Limb (tissue), 2 donors: ENCODE results near the gene GIMAP7.
"Not testable (repeated sequence)": the region's sequence is repeated elsewhere in the genome, so short reads cannot be mapped to it uniquely, and the experiment has no call there.

ENCODE experiments used
- DNase-seq, 2 donors: peaks; one replicate each; pipeline ENCODE4 v3.0.0-alpha.2; 2016; ENCODE audit errors: extremely low spot score in 2 of 2

The GIMAP7 gene

GRCh38 chr7:150513758-150514157 lies 914 bp upstream of the GIMAP7 start:
- DNase-seq, result no peak

DNA sequence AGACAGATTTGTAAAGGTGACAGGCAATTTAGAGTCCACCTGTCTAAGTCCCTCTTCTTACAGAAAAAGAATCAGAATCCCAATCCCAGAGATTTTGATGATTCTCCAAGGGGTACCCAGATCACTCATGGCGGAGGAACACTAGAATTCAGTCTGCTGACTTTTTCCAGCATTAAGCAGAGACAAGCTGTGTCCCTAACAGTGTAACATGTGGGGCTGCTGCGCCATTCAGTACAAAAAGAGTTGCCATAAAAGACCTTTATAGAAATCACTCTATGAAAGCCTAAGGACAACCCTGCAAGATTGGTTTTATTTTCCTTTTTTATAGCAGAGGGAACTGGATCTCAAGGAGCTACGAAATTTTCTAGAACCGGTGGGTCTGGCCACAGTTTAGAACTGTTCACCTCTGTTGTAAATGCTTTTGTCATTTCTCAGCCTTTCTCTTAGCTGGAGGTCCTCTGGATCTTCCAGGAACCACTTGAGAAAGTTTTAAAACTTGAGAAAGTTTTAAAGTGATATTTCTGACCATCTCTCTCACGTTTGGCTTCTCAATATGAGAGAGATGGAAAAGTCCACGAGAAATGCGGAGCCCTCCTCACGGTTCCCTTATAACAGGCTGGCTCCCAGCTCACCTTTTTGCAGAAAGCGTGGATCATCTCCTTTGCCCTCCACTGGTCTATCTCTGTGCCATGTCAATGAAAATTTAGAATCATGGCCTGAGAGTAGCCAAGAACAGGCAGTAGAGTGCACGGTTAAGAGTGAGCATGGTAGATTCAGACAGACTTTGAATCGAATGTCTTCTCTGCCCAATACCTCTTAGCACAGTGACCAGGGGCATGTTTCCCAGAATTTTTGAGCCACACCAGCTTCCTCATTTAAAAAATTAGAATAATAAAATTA lies 826 bp downstream of the GIMAP7 start:
- DNase-seq, result no peak

DNA sequence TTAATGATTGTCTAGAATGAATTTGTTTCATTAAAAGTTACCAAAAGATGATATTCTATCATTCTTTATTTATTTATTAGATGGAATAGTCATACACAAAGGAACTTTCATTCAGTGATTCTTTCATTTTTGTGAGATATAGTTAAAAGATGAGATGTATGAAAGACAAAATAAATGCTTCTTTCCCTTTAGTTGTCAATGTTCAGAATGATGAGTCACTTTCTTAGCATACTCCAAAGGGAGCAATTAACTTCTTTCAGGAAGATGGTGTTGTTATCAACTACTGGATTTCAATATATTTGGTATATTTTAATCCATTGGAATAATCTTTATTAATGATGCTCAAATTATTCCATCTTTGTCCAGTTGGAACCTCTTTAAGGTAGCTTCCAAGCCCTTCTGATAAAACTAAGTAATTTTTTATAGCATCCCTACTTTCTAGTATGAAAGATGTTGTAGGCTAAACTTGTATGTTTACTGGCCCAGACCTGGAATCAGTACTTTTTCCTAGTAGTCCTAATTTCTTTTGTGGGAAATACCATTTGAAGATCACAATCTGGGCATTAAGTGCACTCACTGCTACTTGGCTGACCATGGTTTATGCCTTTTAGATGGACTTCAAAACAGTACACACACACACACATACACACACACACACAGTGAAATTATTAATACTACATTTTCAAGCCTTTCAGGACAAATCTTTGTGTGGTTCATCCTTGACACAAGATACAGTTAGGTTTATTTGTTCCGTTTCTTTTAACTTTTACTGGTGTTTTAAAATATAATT lies 2.5 kb downstream of the GIMAP7 start:
- no peak for DNase-seq

- DNase-seq, result no peak
Observed at GRCh38 chr7:150519310-150519709, 4.6 kb downstream of the GIMAP7 start.

- DNase-seq, result no peak
Observed at GRCh38 chr7:150520145-150520544, 5.5 kb downstream of the GIMAP7 start.

- not testable (repeated sequence) for DNase-seq
Observed at GRCh38 chr7:150522931-150523330, 8.3 kb downstream of the GIMAP7 start.

- no peak for DNase-seq
Observed at GRCh38 chr7:150524018-150524417, 9.3 kb downstream of the GIMAP7 start.

DNA sequence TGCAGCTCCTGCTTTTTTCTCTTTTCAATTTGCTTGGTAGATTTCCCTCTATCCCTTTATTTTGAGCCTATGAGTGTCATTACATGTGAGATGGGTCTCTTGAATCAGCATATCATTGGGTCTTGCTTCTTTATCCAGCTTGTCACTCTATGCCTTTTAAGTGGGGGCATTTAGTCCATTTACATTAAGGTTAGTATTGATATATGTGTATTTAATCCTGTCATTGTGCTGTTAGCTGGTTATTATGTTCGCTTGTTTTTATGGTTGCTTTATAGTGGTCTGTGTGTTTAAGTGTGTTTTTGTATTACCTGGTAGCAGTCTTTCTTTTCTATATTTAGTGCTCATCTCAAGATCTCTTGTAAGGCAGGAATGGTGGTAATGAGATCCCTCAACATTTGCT lies 17.0 kb downstream of the GIMAP7 start:
- DNase-seq, result no peak

- DNase-seq, result no peak
Observed at GRCh38 chr7:150538259-150538658, 23.6 kb downstream of the GIMAP7 start.

DNA sequence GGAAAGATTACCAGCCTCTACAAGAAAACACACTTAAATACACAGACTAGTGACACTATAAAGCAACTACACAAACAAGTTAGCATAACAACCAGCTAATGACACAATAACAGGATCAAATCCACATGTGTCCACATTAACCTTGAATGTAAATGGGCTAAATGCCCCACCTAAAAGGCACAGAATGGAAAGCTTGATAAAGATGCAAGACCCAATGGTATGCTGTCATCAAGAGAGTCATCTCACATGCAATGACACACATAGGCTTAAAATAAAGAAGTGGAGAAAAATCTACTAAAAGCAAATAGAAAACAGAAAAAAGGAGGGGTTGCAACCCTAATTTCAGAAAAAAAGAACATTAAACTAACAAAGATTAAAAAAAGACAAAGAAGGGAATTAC lies 38.5 kb downstream of the GIMAP7 start:
- DNase-seq, result no peak

DNA sequence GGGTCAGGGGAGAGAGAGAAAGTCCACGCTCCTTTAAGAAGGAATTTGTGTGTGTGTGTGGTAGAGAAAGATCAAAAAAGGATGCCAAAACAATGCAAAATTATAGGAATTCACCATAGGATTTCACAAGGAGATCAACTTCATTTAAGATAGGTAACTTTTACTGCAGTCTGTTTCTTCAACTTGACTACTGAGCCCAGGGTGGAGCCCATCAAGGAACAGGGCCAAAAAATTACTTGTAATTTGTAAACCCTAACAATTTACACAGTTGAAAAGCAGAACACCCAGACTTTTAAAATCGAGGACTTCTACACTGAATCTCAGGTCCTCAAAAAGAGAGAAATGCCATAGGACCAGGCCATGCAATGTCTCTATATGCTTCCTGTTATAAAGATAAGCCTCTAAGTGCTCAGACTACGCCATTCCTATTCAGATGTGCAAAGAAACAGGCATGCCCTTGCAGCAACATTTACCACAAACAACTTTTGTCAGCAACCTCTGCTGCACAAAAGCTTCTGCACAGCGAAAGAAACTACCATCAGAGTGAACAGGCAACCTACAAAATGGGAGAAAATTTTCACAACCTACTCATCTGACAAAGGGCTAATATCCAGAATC lies 42.0 kb downstream of the GIMAP7 start:
- no peak for DNase-seq

DNA sequence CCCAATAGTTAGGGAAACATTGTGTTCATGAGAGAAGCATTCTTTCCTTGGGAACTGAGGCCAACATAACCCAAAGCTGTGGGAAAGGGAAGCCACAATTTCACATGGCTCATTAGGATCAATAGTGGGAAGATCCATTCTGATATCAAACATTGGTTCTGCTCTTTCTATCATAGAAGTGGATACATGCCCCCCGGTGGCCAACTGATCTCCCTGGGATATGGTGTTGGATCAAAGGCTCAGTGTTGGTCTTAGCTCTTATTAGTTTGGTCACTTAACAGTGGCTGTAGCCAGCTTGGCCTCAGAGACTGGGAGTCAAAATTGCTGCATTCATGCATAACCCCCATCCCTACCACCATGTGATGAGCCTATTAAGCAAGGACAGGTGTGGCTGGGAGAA lies 45.8 kb downstream of the GIMAP7 start:
- DNase-seq, result no peak

DNA sequence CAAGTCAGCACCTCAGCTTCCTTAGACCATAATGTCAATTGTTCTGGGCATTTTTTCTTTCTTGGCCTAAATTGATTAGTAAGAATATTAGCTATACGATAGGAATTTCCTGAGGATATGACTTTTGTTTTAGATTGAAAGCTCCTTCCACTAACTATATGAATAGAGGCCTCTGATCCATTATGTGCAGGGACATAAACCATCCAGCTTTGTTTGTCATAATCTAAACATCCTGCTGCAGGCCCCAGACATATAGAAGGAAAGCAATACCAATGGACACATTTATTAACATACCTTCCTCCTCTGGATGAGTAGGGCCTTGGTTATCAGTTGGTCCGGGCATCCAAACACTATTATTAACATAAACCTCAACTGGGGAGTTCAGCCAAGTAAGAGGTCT lies 48.2 kb downstream of the GIMAP7 start:
- DNase-seq, result no peak

- no peak for DNase-seq
Observed at GRCh38 chr7:150564006-150564405, 49.3 kb downstream of the GIMAP7 start.

GRCh38 chr7:150564566-150564965 lies 49.9 kb downstream of the GIMAP7 start:
- DNase-seq, result no peak

- no peak for DNase-seq
Observed at GRCh38 chr7:150565239-150565638, 50.6 kb downstream of the GIMAP7 start.

DNA sequence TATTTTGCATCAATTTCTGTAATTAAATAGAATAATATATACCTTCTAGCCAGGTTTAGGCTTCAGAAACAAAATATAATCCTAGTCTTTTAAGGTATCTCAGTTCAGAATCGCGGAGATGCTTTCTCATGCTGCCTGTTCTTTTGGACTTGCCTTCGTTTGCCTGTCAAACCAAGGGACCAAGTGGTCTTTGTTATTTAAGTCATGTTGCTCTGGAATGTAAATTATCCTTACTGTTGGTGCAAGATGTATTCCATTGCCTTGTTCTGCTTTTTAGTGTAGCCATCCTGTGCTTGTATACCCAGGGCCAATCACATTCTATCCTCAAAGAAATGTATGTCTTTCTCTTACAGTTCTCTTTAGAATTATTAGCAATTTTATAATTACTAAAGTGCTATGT lies 51.5 kb downstream of the GIMAP7 start:
- DNase-seq, result no peak

GRCh38 chr7:150566572-150566971 lies 51.9 kb downstream of the GIMAP7 start:
- DNase-seq, result no peak

DNA sequence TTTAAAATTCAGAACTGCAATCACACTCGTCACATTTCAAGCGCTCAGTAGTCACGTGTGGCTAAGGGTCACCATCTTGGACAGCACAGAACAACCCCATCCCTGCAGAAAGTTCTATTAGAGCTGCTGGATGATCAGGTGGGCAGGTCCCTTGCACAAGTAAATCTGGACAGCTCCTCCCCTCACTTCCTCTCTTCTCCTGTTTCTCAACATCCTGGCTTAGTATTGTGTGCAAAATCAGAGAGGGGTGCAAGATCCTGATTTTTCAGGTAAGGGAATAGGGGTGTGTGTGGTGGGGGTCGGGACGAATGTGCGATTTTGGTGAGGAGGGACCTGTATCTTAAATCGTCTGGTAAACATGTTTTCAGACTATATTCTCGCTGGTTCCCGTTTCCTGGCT lies 52.5 kb downstream of the GIMAP7 start, which contains the start of gene GIMAP4:
Gene GIMAP4, plus strand, starts transcription at position 222 of the 400 bp plus-strand sequence. CDS start 2,512 bp downstream, outside the sequence.
- DNase-seq, result no peak

DNA sequence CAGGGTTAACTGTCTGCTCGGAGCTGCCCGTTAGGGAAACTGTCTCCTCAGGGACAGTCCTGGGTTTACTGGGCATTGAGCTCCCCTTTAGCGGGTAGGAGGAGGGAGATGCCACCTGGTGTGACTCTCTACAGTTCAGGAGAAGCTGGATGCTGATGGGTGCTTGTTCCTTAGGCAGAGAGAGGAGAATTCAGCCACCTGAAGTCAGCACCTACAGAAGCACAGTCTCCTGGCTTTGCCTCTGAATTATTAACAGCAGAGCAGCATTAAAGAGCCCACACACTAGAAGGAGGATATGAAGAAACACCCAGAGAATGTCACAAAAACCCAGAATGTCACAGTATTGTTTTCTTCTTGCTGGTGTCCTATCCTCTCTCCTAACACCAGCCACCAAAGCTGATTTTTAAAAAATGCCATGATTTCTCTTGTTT lies 53.2 kb downstream of the GIMAP7 start:
- DNase-seq, result no peak

DNA sequence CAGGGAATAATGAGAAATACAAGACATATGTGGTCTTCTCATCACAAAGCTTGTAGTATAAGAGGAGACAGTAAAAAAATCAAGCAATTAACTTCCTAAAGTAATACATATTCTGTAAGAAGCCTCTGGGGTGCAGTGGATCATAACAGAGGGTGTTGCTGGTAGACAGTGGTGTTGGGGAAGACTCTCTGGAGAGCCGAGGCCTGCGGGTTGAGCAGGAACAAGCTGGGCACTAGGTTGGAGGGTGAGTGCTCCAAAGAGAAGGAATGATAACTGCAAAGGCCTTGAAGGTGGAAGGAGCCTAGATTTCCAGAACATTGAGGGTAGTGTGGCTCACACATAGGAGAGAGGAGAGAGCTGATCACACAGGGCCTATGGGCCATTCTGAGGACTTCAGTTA lies 54.0 kb downstream of the GIMAP7 start:
- DNase-seq, result no peak
